ENCODE results near the gene XPNPEP3.
"Not testable (repeated sequence)": the region's sequence is repeated elsewhere in the genome, so short reads cannot be mapped to it uniquely, and the experiment has no call there.

The XPNPEP3 gene

DNA sequence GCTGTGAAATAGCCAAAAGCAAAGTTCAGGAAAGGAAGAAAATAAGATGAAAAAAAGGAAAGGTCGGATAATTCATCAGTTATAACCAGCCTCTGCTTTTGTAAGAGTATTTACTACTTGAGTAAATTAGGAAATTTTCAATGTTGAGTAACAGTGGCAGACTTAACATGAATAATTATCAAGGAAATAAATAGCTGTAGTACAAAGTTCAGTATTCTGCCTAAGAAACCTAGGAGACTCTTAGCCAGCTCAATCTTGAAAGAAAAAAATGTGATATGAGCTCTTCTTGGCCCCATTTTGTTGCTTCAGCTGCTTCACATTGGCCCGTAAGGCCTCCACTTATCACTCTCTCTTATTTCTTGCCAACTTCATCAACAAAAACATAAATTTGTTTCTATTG is 22.0 kb downstream of the XPNPEP3 start:
- Mint-ChIP-seq H3K27me3 (no peaks in the 10 kb centered on the region), H3K36me3 (ENCODE audit: low read depth) (peaks cover 48% of the 10 kb centered on the region), H3K4me1 (ENCODE audit: low read depth) (no peaks in the 10 kb centered on the region), H3K9me3 (no peaks in the 10 kb centered on the region), H3K4me3 (no peak overlapping the region), H3K27ac (no peak overlapping the region)
- no peak for DNase-seq

DNA sequence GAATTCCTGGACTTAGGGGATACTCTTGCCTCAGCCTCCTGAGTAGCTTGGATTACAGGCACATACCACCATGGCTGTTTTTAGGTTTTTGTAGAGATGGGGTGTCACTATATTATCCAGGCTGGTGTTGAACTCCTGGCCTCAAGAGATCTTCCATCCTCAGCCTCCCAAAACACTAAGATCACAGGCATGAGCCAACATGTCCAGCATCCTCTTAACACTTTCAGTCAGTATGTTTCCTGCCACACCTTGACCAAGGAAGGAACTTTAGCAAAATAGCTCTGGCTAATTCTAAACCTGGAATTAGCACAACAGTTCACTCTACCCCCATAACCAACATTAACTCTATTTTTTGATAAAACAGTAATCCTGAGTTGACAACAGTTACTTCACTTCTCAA is 32.2 kb downstream of the XPNPEP3 start:
- Mint-ChIP-seq H3K9me3 (no peaks in the 10 kb centered on the region), H3K27ac (peak overlapping the region; percentile 53), H3K36me3 (ENCODE audit: low read depth) (peaks cover 62% of the 10 kb centered on the region)

DNA sequence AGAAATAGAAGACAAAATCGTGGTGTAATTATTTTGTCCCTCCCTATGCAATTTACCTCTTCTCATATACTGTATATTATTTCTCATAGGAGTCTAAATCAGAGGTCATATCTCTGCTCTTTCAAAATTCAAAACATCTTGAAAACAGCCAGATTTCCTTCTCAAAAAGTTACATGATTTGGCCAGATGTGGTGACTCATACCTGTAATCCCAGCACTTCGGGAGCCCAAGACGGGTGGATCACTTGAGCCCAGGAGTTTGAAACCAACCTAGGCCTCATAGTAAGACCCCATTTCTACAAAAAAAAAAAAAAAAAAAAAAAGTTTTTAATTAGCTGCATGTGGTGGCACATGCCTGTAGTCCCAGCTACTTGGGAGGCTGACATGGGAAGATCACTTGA is 33.9 kb downstream of the XPNPEP3 start:
- H3K4me1 Mint-ChIP-seq (ENCODE audit: low read depth), result no peaks in the 10 kb centered on the region
- DNase-seq, result no peak
- H3K27me3 Mint-ChIP-seq, result no peaks in the 10 kb centered on the region
- no peaks in the 10 kb centered on the region for H3K9me3 Mint-ChIP-seq
- no peak overlapping the region for H3K4me3 Mint-ChIP-seq
- no peak overlapping the region for H3K27ac Mint-ChIP-seq
- peaks cover 55% of the 10 kb centered on the region for H3K36me3 Mint-ChIP-seq (ENCODE audit: low read depth)

More for the DNA sequence above, 32.2 kb downstream of the XPNPEP3 start:
- no peaks in the 10 kb centered on the region for H3K27me3 Mint-ChIP-seq
- H3K4me3 Mint-ChIP-seq, result no peak overlapping the region
- no peak for DNase-seq
- H3K4me1 Mint-ChIP-seq (ENCODE audit: low read depth), result no peaks in the 10 kb centered on the region

DNA sequence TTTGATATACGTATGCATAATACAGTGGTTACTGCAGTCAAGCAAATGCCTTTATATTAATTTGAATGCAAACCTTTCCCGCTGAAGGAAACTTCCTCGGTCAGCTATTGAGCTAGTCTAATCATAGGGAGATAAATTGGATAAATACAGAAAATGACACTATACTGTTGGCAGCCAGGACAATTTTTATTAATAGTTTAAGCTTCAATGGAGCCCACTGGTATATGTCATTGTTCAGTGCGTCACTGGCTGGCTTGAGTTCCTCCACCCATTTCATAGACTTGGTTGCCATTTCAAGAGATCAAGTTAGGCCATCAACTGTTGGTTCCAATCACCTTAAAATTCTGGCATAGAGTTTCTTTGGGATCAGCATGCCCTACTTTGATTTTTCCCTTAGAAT is 37.5 kb downstream of the XPNPEP3 start:
- no peak overlapping the region for H3K27ac Mint-ChIP-seq
- H3K4me1 Mint-ChIP-seq (ENCODE audit: low read depth), result peaks cover 10% of the 10 kb centered on the region
- no peaks in the 10 kb centered on the region for H3K9me3 Mint-ChIP-seq
- H3K36me3 Mint-ChIP-seq (ENCODE audit: low read depth), result peaks cover 32% of the 10 kb centered on the region
- H3K4me3 Mint-ChIP-seq, result no peak overlapping the region
- no peak for DNase-seq
- H3K27me3 Mint-ChIP-seq, result no peaks in the 10 kb centered on the region

DNA sequence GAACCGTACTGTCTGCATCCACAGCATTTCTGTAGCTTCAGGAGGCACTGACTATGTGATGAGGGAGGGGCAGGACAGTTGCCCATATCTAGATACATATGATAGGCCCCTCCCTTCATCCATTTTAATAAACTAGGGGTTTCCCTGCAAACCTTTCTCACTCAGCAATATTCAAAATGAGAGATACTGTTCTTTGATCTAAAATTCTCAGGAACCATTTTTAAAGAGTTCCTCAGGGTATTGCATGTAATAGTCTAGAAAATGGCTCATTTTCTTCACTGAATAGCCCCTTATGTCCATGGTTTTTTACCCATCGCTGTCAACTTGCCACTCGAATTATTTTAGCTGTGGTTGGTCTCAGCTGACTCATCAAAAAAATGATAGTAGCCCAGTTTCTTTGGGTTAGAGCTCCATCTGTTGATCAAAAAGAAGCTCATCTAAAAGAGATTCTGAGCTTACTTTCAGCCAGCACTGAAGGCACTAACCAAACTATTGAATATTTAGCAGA is 42.0 kb downstream of the XPNPEP3 start:
- Mint-ChIP-seq H3K27me3 (no peaks in the 10 kb centered on the region), H3K4me3 (peak overlapping the region; percentile 37), H3K27ac (peak overlapping the region; percentile 90), H3K9me3 (no peaks in the 10 kb centered on the region), H3K36me3 (ENCODE audit: low read depth) (peaks cover 31% of the 10 kb centered on the region), H3K4me1 (ENCODE audit: low read depth) (peaks cover 16% of the 10 kb centered on the region)
- no peak for DNase-seq

DNA sequence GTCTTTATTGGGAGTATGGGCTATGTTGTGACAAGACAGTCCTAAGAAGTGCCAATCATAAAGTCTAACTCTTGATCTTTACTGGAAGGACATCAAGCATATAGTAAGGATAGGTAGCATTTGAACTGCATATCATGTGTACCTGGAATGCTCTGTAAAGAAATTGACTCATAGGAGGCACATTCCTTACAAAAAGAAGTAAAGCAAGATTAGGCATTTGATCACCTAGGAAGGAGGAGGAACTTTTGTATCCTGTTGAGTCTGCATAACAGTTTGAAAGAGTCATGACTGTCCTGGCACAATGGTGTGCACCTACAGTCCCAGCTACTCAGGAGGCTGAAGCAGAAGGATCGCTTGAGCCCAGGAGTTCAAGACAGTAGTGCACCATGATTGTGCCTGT is 47.2 kb downstream of the XPNPEP3 start:
- no peaks in the 10 kb centered on the region for H3K27me3 Mint-ChIP-seq
- no peaks in the 10 kb centered on the region for H3K9me3 Mint-ChIP-seq
- no peak overlapping the region for H3K4me3 Mint-ChIP-seq
- DNase-seq, result no peak
- H3K36me3 Mint-ChIP-seq (ENCODE audit: low read depth), result peaks cover 37% of the 10 kb centered on the region
- H3K4me1 Mint-ChIP-seq (ENCODE audit: low read depth), result peaks cover 9% of the 10 kb centered on the region
- H3K27ac Mint-ChIP-seq, result no peak overlapping the region

DNA sequence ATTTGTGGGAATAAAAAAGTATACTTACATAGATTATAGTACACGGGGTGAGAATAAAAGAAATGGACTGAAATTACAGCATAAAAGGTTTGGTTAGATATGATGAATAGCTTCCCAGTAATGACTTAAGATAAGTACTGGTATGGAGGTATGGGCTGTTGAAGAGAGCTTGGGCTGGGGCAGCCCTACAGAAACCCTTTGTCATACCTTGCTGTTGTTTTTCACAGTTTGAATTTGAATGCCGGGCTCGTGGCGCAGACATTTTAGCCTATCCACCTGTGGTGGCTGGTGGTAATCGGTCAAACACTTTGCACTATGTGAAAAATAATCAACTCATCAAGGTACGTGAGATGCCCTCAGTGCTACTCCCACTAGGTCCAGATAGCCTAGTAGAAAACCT is 51.9 kb downstream of the XPNPEP3 start:
- Mint-ChIP-seq H3K9me3 (no peaks in the 10 kb centered on the region), H3K4me3 (no peak overlapping the region), H3K4me1 (ENCODE audit: low read depth) (no peaks in the 10 kb centered on the region), H3K27me3 (no peaks in the 10 kb centered on the region), H3K27ac (no peak overlapping the region), H3K36me3 (ENCODE audit: low read depth) (peaks cover 53% of the 10 kb centered on the region)
- no peak for DNase-seq

DNA sequence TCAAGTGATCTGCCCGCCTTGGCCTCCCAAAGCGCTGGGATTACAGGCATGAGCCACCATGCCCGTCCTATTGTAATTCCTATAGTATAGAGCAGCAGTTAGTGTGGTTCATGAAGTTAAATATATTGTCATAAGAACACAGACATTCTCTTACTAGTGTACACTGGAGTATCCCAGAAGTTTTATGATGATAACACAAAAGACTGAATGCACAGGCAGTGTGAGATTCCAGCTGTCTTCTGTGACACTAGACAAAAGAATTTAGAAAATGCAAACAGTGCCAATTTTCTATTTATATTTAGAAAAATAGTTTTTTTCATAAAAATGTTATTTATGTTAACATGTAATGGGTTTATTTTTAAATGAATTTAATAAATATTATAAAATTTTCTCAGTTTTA is 54.8 kb downstream of the XPNPEP3 start:
- Mint-ChIP-seq H3K9me3 (no peaks in the 10 kb centered on the region), H3K27me3 (no peaks in the 10 kb centered on the region)

DNA sequence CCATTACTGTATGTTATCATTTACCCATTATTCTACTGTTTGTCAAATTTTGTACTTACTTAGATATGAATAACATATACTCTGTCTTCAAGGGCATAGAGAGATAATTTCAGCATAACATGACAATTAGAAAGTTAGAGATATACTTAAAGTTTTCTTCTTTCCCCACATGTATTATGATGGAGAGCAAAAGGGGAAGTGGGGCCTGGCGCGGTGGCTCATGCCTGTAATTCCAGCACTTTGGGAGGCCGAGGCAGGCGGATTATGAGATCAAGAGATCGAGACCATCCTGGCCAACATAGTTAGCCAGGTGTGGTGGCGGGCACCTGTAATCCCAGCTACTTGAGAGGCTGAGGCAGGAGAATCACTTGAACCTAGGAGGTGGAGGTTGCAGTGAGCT is 56.0 kb downstream of the XPNPEP3 start:
- H3K4me1 Mint-ChIP-seq (ENCODE audit: low read depth); DNase-seq; H3K27ac Mint-ChIP-seq; H3K4me3 Mint-ChIP-seq; H3K27me3 Mint-ChIP-seq; H3K9me3 Mint-ChIP-seq: not testable (repeated sequence)
- peaks cover 67% of the 10 kb centered on the region for H3K36me3 Mint-ChIP-seq (ENCODE audit: low read depth)

More for the DNA sequence above, 54.8 kb downstream of the XPNPEP3 start:
- Mint-ChIP-seq H3K4me1 (ENCODE audit: low read depth) (no peaks in the 10 kb centered on the region), H3K27ac (no peak overlapping the region), H3K36me3 (ENCODE audit: low read depth) (peaks cover 66% of the 10 kb centered on the region), H3K4me3 (no peak overlapping the region)
- no peak for DNase-seq

DNA sequence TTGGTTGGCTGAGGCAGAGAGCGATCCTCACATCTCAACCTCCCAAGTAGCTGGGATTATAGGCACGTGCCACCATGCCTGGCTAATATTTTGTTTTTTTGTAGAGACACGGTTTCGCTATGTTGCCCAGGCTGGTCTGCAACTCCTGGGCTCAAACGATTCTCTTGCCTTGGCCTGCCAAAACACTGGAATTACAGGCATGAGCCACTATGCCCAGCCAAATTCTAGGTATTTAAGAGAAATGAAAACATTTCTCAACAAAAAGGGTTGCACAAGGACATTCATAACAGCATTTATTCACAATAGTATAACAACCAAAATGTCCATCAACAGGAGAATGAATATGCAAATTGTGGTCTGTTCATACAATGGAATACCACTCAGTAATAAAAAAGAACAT is 62.5 kb downstream of the XPNPEP3 start:
- no peak overlapping the region for H3K4me3 Mint-ChIP-seq
- no peak overlapping the region for H3K27ac Mint-ChIP-seq
- H3K4me1 Mint-ChIP-seq (ENCODE audit: low read depth), result peaks cover 3% of the 10 kb centered on the region
- no peaks in the 10 kb centered on the region for H3K27me3 Mint-ChIP-seq
- no peaks in the 10 kb centered on the region for H3K9me3 Mint-ChIP-seq
- no peak for DNase-seq
- peaks cover 63% of the 10 kb centered on the region for H3K36me3 Mint-ChIP-seq (ENCODE audit: low read depth)

DNA sequence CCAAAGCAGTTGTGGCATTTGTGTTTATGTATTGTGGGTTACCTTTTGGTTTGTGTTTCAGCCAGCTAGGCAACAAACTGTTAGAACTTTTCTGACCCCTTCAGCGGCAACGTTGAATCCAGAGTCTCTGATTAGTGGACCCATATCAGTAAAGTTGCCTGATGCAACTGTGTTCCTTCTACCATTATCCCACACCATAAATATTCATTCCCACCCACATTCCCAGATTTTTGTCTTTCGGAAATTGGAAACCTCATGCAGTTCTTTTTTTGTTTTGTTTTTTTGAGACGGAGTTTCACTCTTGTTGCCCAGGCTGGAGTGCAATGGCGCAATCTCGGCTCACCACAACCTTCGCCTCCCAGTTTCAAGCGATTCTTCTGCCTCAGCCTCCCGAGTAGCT is 63.6 kb downstream of the XPNPEP3 start:
- H3K36me3 Mint-ChIP-seq (ENCODE audit: low read depth), result peaks cover 66% of the 10 kb centered on the region
- no peak overlapping the region for H3K4me3 Mint-ChIP-seq
- H3K9me3 Mint-ChIP-seq, result no peaks in the 10 kb centered on the region

DNA sequence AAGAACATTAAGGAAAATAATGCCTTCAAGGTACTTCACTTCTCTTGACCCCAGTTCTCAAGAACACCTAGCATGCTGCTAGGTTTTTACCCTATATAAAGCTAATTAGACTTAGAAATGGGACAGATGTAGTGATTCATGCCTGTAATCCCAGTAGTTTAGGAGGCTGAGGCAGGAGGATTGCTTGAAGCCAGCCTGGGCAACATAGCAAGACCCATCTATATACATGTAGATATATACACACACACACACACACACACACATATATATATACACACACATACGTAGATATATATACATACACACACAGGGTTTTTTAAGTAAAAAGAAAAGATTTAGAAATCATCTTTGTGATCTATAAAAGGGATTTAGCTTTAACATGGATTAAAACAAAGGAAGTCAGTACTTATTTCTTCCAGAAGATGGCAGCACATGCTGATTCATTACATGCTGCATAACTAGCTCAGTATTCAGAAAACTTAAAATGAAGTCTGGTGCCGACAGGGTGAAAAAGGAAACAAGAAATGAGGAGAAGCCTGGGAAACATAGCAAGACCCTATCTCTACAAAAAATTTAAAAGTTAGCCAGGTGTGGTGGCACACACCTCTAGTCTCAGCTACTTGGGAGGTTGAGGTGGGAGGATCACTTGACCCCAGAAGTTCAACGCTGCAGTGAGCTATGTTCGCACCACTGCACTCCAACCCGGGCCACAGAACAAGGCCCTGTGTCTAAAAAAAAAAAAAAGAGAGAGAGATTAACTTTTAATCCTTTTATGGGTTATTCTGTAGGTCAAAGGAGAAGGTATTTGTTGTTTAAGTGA is 65.7 kb downstream of the XPNPEP3 start:
- peaks cover 3% of the 10 kb centered on the region for H3K4me1 Mint-ChIP-seq (ENCODE audit: low read depth)
- H3K36me3 Mint-ChIP-seq (ENCODE audit: low read depth), result peaks cover 70% of the 10 kb centered on the region
- no peaks in the 10 kb centered on the region for H3K27me3 Mint-ChIP-seq
- H3K4me3 Mint-ChIP-seq, result no peak overlapping the region
- no peaks in the 10 kb centered on the region for H3K9me3 Mint-ChIP-seq
- no peak for DNase-seq
- peak overlapping the region; percentile 48 for H3K27ac Mint-ChIP-seq

More for the DNA sequence above, 63.6 kb downstream of the XPNPEP3 start:
- Mint-ChIP-seq H3K27ac (peak overlapping the region; percentile 40), H3K27me3 (no peaks in the 10 kb centered on the region), H3K4me1 (ENCODE audit: low read depth) (peaks cover 3% of the 10 kb centered on the region)
- no peak for DNase-seq

DNA sequence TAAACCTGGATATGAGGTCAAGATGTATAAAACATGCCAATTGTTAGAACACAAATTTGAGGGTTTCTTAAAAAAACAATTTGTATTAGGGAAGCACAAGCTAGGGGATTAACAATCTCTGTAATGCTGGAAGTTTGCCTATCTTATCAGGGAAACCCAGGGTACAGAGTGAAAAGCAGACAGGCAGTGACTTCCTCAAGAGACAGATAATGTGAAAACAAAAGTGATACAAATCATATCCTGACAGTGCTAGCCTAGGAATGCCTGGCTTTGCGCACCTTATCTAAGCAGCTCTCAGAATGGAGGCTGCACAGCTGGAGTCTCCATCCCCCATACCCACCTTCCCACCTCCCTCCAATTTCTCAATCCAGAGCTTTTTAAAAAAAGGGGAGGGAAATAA is 71.7 kb downstream of the XPNPEP3 start:
- no peaks in the 10 kb centered on the region for H3K27me3 Mint-ChIP-seq
- DNase-seq, result no peak
- peaks cover 75% of the 10 kb centered on the region for H3K36me3 Mint-ChIP-seq (ENCODE audit: low read depth)
- H3K4me3 Mint-ChIP-seq, result no peak overlapping the region
- H3K27ac Mint-ChIP-seq, result no peak overlapping the region
- H3K9me3 Mint-ChIP-seq, result no peaks in the 10 kb centered on the region
- no peaks in the 10 kb centered on the region for H3K4me1 Mint-ChIP-seq (ENCODE audit: low read depth)

DNA sequence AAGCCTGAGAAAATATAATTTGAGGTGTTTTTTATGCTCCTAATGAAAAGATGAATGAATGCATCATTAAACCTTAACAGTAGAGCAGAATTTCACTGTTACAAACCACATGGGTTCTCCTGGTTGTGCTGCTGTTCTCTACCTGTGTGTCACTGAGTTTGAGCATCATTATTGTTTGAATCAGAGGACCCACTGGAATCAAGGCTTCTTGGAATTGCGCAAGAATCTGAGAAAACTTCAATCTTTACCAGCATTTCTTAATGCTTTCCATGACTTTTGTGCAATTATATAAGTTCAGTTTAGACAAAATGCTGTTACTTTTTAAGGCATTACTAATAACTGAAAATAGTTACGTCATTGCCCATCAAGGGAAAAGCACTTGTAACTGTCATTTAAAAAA is 75.4 kb downstream of the XPNPEP3 start:
- Mint-ChIP-seq H3K9me3 (no peaks in the 10 kb centered on the region), H3K27ac (no peak overlapping the region), H3K27me3 (no peaks in the 10 kb centered on the region), H3K4me3 (no peak overlapping the region), H3K4me1 (ENCODE audit: low read depth) (no peaks in the 10 kb centered on the region), H3K36me3 (ENCODE audit: low read depth) (peaks cover 47% of the 10 kb centered on the region)
- no peak for DNase-seq

DNA sequence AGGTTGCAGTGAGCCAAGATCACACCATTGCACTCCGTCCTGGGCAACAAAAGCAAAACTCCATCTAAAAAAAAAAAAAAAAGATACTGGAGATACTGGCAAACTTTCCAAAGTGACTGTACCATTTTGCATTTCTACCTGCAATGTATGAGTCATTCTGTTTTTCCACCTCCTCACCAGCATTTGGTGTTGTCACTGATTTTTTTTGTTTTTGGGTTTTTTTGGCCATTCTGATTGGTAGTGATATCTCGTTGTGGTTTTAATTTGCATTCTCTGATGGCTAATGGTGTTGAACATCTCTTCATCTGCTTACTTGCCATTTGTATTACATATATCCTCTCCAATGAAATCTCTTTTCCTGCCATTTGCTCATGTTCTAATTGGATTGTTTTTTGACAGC is 82.3 kb downstream of the XPNPEP3 start:
- H3K9me3 Mint-ChIP-seq, result no peaks in the 10 kb centered on the region
- DNase-seq, result no peak
- peak overlapping the region; percentile 32 for H3K27ac Mint-ChIP-seq
- no peaks in the 10 kb centered on the region for H3K27me3 Mint-ChIP-seq
- H3K4me1 Mint-ChIP-seq (ENCODE audit: low read depth), result peaks cover 9% of the 10 kb centered on the region
- H3K4me3 Mint-ChIP-seq, result no peak overlapping the region
- peaks cover 4% of the 10 kb centered on the region for H3K36me3 Mint-ChIP-seq (ENCODE audit: low read depth)
